HUES64 (cell line): ENCODE data around the gene WT1. TPM values are rescaled to one million over a fixed set of nuclear protein-coding genes. Genes with fewer than 3 reads are reported as not detected.
A peak's percentile ranks its signal among the peaks of the same experiment; 100 is the strongest.
"Not testable (repeated sequence)": the region's sequence is repeated elsewhere in the genome, so short reads cannot be mapped to it uniquely, and the experiment has no call there.

Experiments
- H3K27ac ChIP-seq: 2 replicates; pipeline ENCODE4 v1.7.0; 2013; ENCODE audit warnings: low read depth, low read length, inconsistent platforms
- H3K27me3 ChIP-seq: 2 replicates; pipeline ENCODE4 v1.6.1; 2013; ENCODE audit warnings: mild to moderate bottlenecking, low read length; ENCODE audit not compliant: insufficient read depth
- H3K36me3 ChIP-seq: 2 replicates; pipeline ENCODE4 v1.6.1; 2013; ENCODE audit warnings: mild to moderate bottlenecking, low read length; ENCODE audit not compliant: insufficient read depth
- H3K4me1 ChIP-seq: 2 replicates; pipeline ENCODE4 v1.6.1; 2013; ENCODE audit warnings: mild to moderate bottlenecking, low read length, moderate library complexity; ENCODE audit not compliant: insufficient read depth
- H3K4me3 ChIP-seq: 2 replicates; pipeline ENCODE4 v1.5.1; 2013; ENCODE audit warnings: mild to moderate bottlenecking, low read length, moderate library complexity
- H3K9ac ChIP-seq: 2 replicates; pipeline ENCODE4 v1.6.1; 2013; ENCODE audit warnings: mild to moderate bottlenecking, low read depth, low read length
- H3K9me3 ChIP-seq: 2 replicates; pipeline ENCODE4 v1.6.1; 2013; ENCODE audit warnings: low read depth, low read length; ENCODE audit not compliant: insufficient read depth
- WGBS: fragments of 150-250, 120-280 bp; methylation state at CpG from one replicate; pipeline ENCODE4 v1.1.7; 2013; ENCODE audit warnings: missing lambda C conversion rate; 5-methylcytosine and 5-hydroxymethylcytosine counted together
- polyA plus RNA-seq, 2 experiments: library from polyadenylated mRNA; stranded (reverse); fragments of 50-300 nt; gene quantifications; one replicate each; pipeline ENCODE4 v1.2.3, GENCODE V29; 2013

WT1 gene
- 0.10 TPM for polyA plus RNA-seq (2013, experiment 1 of 2)
- not detected for polyA plus RNA-seq (2013, experiment 2 of 2)

GRCh38 chr11:32435511-32435941 lies at the start of gene WT1:
TSS of gene WT1 (minus strand) at chr11:32435539.
- H3K36me3 ChIP-seq: no peaks in the 10 kb centered on the region
- H3K4me3 ChIP-seq: peak within 1 kb of the TSS; percentile 36
- H3K4me1 ChIP-seq: peaks cover 14% of the 10 kb centered on the region
- H3K9ac ChIP-seq: no peak within 1 kb of the TSS
- 0% methylated on average over 25 of the region's 25 CpGs for WGBS
- H3K27ac ChIP-seq: no peak within 1 kb of the TSS
- H3K27me3 ChIP-seq: peaks cover 100% of the 10 kb centered on the region
- H3K9me3 ChIP-seq: no peaks in the 10 kb centered on the region

GRCh38 chr11:32479291-32479690 lies 44.0 kb upstream of the WT1 start:
- H3K4me3 ChIP-seq: no peak overlapping the region

GRCh38 chr11:32478277-32478731 lies 43.0 kb upstream of the WT1 start:
- H3K4me3 ChIP-seq: no peak overlapping the region
- no peaks in the 10 kb centered on the region for H3K27me3 ChIP-seq
- H3K9ac ChIP-seq: no peak overlapping the region
- no peaks in the 10 kb centered on the region for H3K9me3 ChIP-seq
- no peaks in the 10 kb centered on the region for H3K36me3 ChIP-seq
- WGBS: 92% methylated on average over 6 of the region's 7 CpGs
- H3K4me1 ChIP-seq: 0 out of 2 replicates have a peak, but pooled peaks cover 3% of the 10 kb centered on the region
- H3K27ac ChIP-seq: no peak overlapping the region

More at GRCh38 chr11:32479291-32479690, 44.0 kb upstream of the WT1 start:
- H3K27ac ChIP-seq: no peak overlapping the region
- no peaks in the 10 kb centered on the region for H3K9me3 ChIP-seq
- no peaks in the 10 kb centered on the region for H3K36me3 ChIP-seq
- WGBS: 60% methylated on average over 4 of the region's 4 CpGs
- 0 out of 2 replicates have a peak, but pooled peaks cover 3% of the 10 kb centered on the region for H3K4me1 ChIP-seq
- no peaks in the 10 kb centered on the region for H3K27me3 ChIP-seq
- no peak overlapping the region for H3K9ac ChIP-seq

GRCh38 chr11:32473282-32473909 lies 38.1 kb upstream of the WT1 start:
- no peak overlapping the region for H3K4me3 ChIP-seq
- no peaks in the 10 kb centered on the region for H3K4me1 ChIP-seq
- H3K9me3 ChIP-seq: no peaks in the 10 kb centered on the region
- H3K27me3 ChIP-seq: no peaks in the 10 kb centered on the region
- WGBS: 90% methylated on average over 5 of the region's 5 CpGs
- no peak overlapping the region for H3K27ac ChIP-seq
- H3K9ac ChIP-seq: no peak overlapping the region
- H3K36me3 ChIP-seq: no peaks in the 10 kb centered on the region

- Histone ChIP-seq H3K4me1 (no peaks in the 10 kb centered on the region), H3K4me3 (no peak overlapping the region), H3K27ac (no peak overlapping the region), H3K27me3 (no peaks in the 10 kb centered on the region), H3K36me3 (no peaks in the 10 kb centered on the region), H3K9ac (no peak overlapping the region), H3K9me3 (no peaks in the 10 kb centered on the region)
- 80% methylated on average over 4 of the region's 4 CpGs for WGBS
These were observed 36.9 kb upstream of the WT1 start for GRCh38 chr11:32472226-32472625.

- H3K4me1 ChIP-seq, H3K4me3 ChIP-seq, H3K9me3 ChIP-seq, H3K27ac ChIP-seq, H3K9ac ChIP-seq, H3K36me3 ChIP-seq, H3K27me3 ChIP-seq: not testable (repeated sequence)
- 90% methylated on average over 4 of the region's 4 CpGs for WGBS
These were observed 36.2 kb upstream of the WT1 start for GRCh38 chr11:32471544-32471943.

GRCh38 chr11:32469791-32470190 lies 34.5 kb upstream of the WT1 start:
- Histone ChIP-seq H3K27ac (no peak overlapping the region), H3K4me3 (no peak overlapping the region), H3K27me3 (no peaks in the 10 kb centered on the region), H3K4me1 (no peaks in the 10 kb centered on the region), H3K9ac (no peak overlapping the region), H3K9me3 (no peaks in the 10 kb centered on the region), H3K36me3 (no peaks in the 10 kb centered on the region)
- WGBS: 83% methylated on average over 1 of the region's 1 CpG

GRCh38 chr11:32466279-32466915 lies 31.1 kb upstream of the WT1 start:
- WGBS: 78% methylated on average over 5 of the region's 5 CpGs
- Histone ChIP-seq H3K9me3 (no peaks in the 10 kb centered on the region), H3K4me1 (no peaks in the 10 kb centered on the region), H3K4me3 (no peak overlapping the region), H3K27me3 (no peaks in the 10 kb centered on the region), H3K36me3 (no peaks in the 10 kb centered on the region), H3K27ac (no peak overlapping the region), H3K9ac (no peak overlapping the region)

- WGBS: 90% methylated on average over 2 of the region's 2 CpGs
- no peaks in the 10 kb centered on the region for H3K36me3 ChIP-seq
- no peaks in the 10 kb centered on the region for H3K27me3 ChIP-seq
- no peak overlapping the region for H3K9ac ChIP-seq
- no peaks in the 10 kb centered on the region for H3K4me1 ChIP-seq
- no peaks in the 10 kb centered on the region for H3K9me3 ChIP-seq
- no peak overlapping the region for H3K4me3 ChIP-seq
- H3K27ac ChIP-seq: no peak overlapping the region
These were observed 28.7 kb upstream of the WT1 start for GRCh38 chr11:32464078-32464477.

GRCh38 chr11:32462011-32462690 lies 26.8 kb upstream of the WT1 start:
- H3K27me3 ChIP-seq: no peaks in the 10 kb centered on the region
- no peak overlapping the region for H3K9ac ChIP-seq
- 85% methylated on average over 7 of the region's 9 CpGs for WGBS
- H3K27ac ChIP-seq: no peak overlapping the region
- H3K36me3 ChIP-seq: no peaks in the 10 kb centered on the region
- H3K9me3 ChIP-seq: no peaks in the 10 kb centered on the region
- no peak overlapping the region for H3K4me3 ChIP-seq
- no peaks in the 10 kb centered on the region for H3K4me1 ChIP-seq

GRCh38 chr11:32456864-32457263 lies 21.5 kb upstream of the WT1 start:
- Histone ChIP-seq H3K4me3 (no peak overlapping the region), H3K9me3 (no peaks in the 10 kb centered on the region), H3K9ac (no peak overlapping the region), H3K27ac (no peak overlapping the region), H3K27me3 (no peaks in the 10 kb centered on the region), H3K36me3 (no peaks in the 10 kb centered on the region), H3K4me1 (no peaks in the 10 kb centered on the region)
- WGBS: 95% methylated on average over 2 of the region's 2 CpGs
